Sigmoid colon (tissue), 4 donors: ENCODE results near the gene ANKRD33.

Source experiments
- EP300 ChIP-seq, 4 donors: sonication (generic); formaldehyde crosslinking; IDR thresholded peaks; one replicate each; pipeline ENCODE4 v1.6.1; 2017; ENCODE audit warnings: antibody characterized with exemption in 4 of 4
- POLR2A ChIP-seq, 2 donors: fragments of 450-650 bp; IDR thresholded peaks; one replicate each; pipeline ENCODE4 v1.6.1; 2016; ENCODE audit warnings: antibody characterized with exemption in 2 of 2, mild to moderate bottlenecking in 2 of 2, moderate library complexity in 2 of 2
- POLR2AphosphoS5 ChIP-seq, 4 donors: sonication (generic); formaldehyde crosslinking; IDR thresholded peaks; one replicate each; pipeline ENCODE4 v1.6.1; 2017; ENCODE audit warnings: antibody characterized with exemption in 4 of 4
- TF ChIP-seq, protein P1 (sequence below), 4 experiments: fragments of 450-650 bp in 3 of 4; fragments of 200-600 bp in 1 of 4; IDR thresholded peaks; one replicate each; pipeline ENCODE4 v1.5.1; 2016 to 2019; ENCODE audit warnings: antibody characterized with exemption in 4 of 4, mild to moderate bottlenecking in 3 of 4, moderate library complexity in 2 of 4

DNA sequence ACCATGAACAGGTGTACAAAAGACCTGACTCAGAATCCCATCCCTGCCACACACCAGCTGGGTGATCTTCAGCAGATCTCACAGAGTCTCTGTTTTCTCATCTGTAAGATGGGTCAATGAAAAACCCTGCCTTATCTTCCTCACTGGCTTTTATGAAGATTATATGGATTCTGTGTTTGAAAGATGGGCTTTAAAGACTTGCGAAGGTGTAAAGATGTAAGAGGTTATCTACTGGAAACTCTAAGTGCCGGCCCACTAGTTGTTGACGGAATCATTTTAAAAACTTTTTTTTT is 15.3 kb upstream of the ANKRD33 start:
- TF ChIP-seq, protein P1, sequence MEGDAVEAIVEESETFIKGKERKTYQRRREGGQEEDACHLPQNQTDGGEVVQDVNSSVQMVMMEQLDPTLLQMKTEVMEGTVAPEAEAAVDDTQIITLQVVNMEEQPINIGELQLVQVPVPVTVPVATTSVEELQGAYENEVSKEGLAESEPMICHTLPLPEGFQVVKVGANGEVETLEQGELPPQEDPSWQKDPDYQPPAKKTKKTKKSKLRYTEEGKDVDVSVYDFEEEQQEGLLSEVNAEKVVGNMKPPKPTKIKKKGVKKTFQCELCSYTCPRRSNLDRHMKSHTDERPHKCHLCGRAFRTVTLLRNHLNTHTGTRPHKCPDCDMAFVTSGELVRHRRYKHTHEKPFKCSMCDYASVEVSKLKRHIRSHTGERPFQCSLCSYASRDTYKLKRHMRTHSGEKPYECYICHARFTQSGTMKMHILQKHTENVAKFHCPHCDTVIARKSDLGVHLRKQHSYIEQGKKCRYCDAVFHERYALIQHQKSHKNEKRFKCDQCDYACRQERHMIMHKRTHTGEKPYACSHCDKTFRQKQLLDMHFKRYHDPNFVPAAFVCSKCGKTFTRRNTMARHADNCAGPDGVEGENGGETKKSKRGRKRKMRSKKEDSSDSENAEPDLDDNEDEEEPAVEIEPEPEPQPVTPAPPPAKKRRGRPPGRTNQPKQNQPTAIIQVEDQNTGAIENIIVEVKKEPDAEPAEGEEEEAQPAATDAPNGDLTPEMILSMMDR (IDR thresholded peaks at IDR 0.05), result no peak
- TF ChIP-seq POLR2A (IDR thresholded peaks at IDR 0.05) (no peak), POLR2AphosphoS5 (IDR thresholded peaks at IDR 0.05) (no peak), EP300 (IDR thresholded peaks at IDR 0.05) (no peak)
